Esophagus squamous epithelium (tissue), 4 donors: Measurements from ENCODE around the gene TTC36.

Source experiments
- CTCF ChIP-seq, 6 experiments: fragments of 450-650 bp in 4 of 6; fragments of 200-600 bp in 2 of 6; sonication (generic) in 2 of 6; IDR thresholded peaks; one replicate each; pipeline ENCODE4 v1.5.1; 2016 to 2019; ENCODE audit warnings: antibody characterized with exemption in 6 of 6, mild to moderate bottlenecking in 4 of 6, moderate library complexity in 4 of 6
- POLR2A ChIP-seq, 4 donors: fragments of 450-650 bp; IDR thresholded peaks; one replicate each; pipeline ENCODE4 v1.6.1; 2017; ENCODE audit warnings: antibody characterized with exemption in 4 of 4, mild to moderate bottlenecking in 4 of 4, moderate library complexity in 3 of 4

GRCh38 chr11:118514103-118514502 lies 13.2 kb upstream of the TTC36 start:
- TF ChIP-seq CTCF (IDR thresholded peaks at IDR 0.05) (no peak), POLR2A (IDR thresholded peaks at IDR 0.05) (no peak)
